ENCODE results near the gene GPX3. TPM values are rescaled to one million over a fixed set of nuclear protein-coding genes. Genes with fewer than 3 reads are reported as not detected.

Gene GPX3
- total and polyA plus RNA-seq, 2 experiments from 2014 or later: 28.0 to 48.9 TPM

- TF ChIP-seq ZNF114 (CRISPR knock-in tag; IDR thresholded peaks at IDR 0.05) (no peak), CREB1 (CRISPR knock-in tag; IDR thresholded peaks at IDR 0.05; ENCODE audit: low read depth) (no peak), ZNF331 (CRISPR knock-in tag; IDR thresholded peaks at IDR 0.05; ENCODE audit: low read depth) (no peak), REST (IDR thresholded peaks at IDR 0.05; ENCODE audit: unreplicated experiment) (no peak), POLR2AphosphoS5 (IDR thresholded peaks at IDR 0.05; ENCODE audit: low read depth) (no peak), ETS1 (IDR thresholded peaks at IDR 0.05) (no peak), ZNF462 (CRISPR knock-in tag; IDR thresholded peaks at IDR 0.05) (no peak), NANOG (IDR thresholded peaks at IDR 0.05; ENCODE audit: borderline replicate concordance) (no peak), JUNB (IDR thresholded peaks at IDR 0.05; ENCODE audit: unreplicated experiment) (no peak), CTCF (conservative IDR thresholded peaks at IDR 0.05; ENCODE audit: low read depth in 2 of 2) (no peak), EZH2phosphoT487 (IDR thresholded peaks at IDR 0.05; ENCODE audit: unreplicated experiment) (no peak), STAT1 (IDR thresholded peaks at IDR 0.05; ENCODE audit: unreplicated experiment) (no peak), EZH2 (IDR thresholded peaks at IDR 0.05; ENCODE audit: low read depth, unreplicated experiment) (no peak)
- no peaks in the 10 kb centered on the region; the same call in 2 of the 3 replicates for H3K4me1 Mint-ChIP-seq
- Histone ChIP-seq H3K36me3 (ENCODE audit: insufficient read depth) (no peaks in the 10 kb centered on the region), H3K27ac (ENCODE audit: low read depth) (no peak overlapping the region), H2AFZ (no peak overlapping the region), H3K9me2 (ENCODE audit: insufficient read depth) (no peaks in the 10 kb centered on the region), H3K4me2 (no peak overlapping the region), H3K79me2 (replicated peaks; ENCODE audit: insufficient read depth) (no peaks in the 10 kb centered on the region), H3F3A (replicated peaks; ENCODE audit: low read depth) (no peaks in the 10 kb centered on the region), H3K27me3 (ENCODE audit: insufficient read depth) (no peaks in the 10 kb centered on the region), H3K4me3 (no peak overlapping the region), H3K4me1 (ENCODE audit: insufficient read depth) (no peaks in the 10 kb centered on the region), H4K20me1 (replicated peaks; ENCODE audit: insufficient read depth) (peaks cover 3% of the 10 kb centered on the region; the same call in 1 of the 2 replicates)
- no peak for ATAC-seq
- no peak for DNase-seq (ENCODE audit: low spot score)
- H3K9me3 Mint-ChIP-seq: no peaks in the 10 kb centered on the region
- no peak overlapping the region for H3K4me3 Mint-ChIP-seq
- H3K27ac Mint-ChIP-seq: no peak overlapping the region
- peaks cover 7% of the 10 kb centered on the region; the same call in 2 of the 3 replicates for H3K36me3 Mint-ChIP-seq (ENCODE audit: low read depth)
- peaks cover 10% of the 10 kb centered on the region for H3K27me3 Mint-ChIP-seq (ENCODE audit: insufficient read depth, low read depth, poor library complexity)
These were observed 6.3 kb downstream of the GPX3 start for GRCh38 chr5:151026679-151027078.
